Mammary epithelial cell (primary cell): ENCODE data around the gene SLC25A39.

Experiments
- EZH2 ChIP-seq: IDR thresholded peaks from 2 replicates; pipeline ENCODE4 v1.6.1; 2012; ENCODE audit warnings: low read length, inconsistent platforms, borderline replicate concordance
- TF ChIP-seq, protein P1 (sequence below), 2 donors: IDR thresholded peaks in 1 of 2; conservative IDR thresholded peaks in 1 of 2; 2 replicates each; pipeline ENCODE4 v1.5.1; 2011 to 2012; ENCODE audit warnings: inconsistent platforms in 2 of 2, low read length in 2 of 2, mild to moderate bottlenecking in 2 of 2, control low read depth in 1 of 2, low read depth in 1 of 2; ENCODE audit not compliant: insufficient read depth in 1 of 2; ENCODE audit errors: extremely low read depth in 1 of 2

DNA sequence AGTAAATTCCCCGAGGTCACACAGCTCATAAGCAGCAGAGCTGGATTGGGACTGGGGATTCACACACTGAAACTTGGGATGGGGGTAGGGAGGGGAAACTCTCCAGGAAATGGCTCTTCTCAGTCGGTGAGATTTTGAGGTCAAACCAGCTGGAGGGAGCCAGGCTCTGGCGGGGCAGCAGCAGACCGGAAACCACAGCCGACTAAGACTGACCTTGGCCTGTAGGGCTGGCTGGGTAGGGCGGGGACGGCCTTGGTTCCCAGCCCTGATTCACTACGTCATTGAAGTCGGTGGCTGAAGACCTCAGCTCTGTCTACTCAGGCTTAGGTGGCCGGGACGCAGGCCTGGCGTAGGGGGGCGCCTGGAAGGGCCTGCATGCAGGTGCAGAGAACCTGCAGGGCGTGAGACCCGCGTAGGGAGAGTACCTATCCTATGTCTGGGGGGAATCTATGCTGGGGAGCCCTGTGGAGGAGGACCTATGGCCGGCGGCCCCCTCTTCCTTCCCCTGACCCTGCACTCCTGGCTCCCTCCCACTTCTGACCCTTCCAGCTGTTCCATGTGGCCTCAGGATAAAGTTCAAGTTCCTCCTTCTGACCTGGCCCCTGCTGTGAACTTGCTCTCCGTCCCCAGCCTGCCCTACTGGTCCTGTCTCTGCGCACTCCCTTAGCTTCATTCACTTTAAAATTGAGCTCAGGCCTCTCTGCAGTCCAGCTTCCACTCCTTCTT is 44.8 kb downstream of the SLC25A39 start:
- TF ChIP-seq, protein P1, sequence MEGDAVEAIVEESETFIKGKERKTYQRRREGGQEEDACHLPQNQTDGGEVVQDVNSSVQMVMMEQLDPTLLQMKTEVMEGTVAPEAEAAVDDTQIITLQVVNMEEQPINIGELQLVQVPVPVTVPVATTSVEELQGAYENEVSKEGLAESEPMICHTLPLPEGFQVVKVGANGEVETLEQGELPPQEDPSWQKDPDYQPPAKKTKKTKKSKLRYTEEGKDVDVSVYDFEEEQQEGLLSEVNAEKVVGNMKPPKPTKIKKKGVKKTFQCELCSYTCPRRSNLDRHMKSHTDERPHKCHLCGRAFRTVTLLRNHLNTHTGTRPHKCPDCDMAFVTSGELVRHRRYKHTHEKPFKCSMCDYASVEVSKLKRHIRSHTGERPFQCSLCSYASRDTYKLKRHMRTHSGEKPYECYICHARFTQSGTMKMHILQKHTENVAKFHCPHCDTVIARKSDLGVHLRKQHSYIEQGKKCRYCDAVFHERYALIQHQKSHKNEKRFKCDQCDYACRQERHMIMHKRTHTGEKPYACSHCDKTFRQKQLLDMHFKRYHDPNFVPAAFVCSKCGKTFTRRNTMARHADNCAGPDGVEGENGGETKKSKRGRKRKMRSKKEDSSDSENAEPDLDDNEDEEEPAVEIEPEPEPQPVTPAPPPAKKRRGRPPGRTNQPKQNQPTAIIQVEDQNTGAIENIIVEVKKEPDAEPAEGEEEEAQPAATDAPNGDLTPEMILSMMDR (conservative IDR thresholded peaks at IDR 0.05 in 1 of 2, IDR thresholded peaks at IDR 0.05 in 1 of 2; ENCODE audit: extremely low read depth in 1 of 2, insufficient read depth in 1 of 2, low read depth in 1 of 2, low read length in 2 of 2): no peak
- no peak for TF ChIP-seq EZH2
